Uterus (tissue), 4 donors: Measurements from ENCODE around the gene SLC35F1. TPM values are rescaled to one million over a fixed set of nuclear protein-coding genes. Genes with fewer than 3 reads are reported as not detected.

Experiments
- DNase-seq, 2 donors: peaks; one replicate each; pipeline ENCODE4 v3.0.0-alpha.2; 2019 to 2020
- H3K27ac ChIP-seq, 2 donors: fragments of 200-600 bp; sonication (generic); 1 replicate in 1 of 2; 2 replicates in 1 of 2; pipeline ENCODE4 v1.5.1; 2016 to 2018
- H3K27me3 ChIP-seq, 2 donors: fragments of 200-600 bp; sonication (generic); one replicate each; pipeline ENCODE4 v1.5.1; 2018 to 2019; ENCODE audit warnings: control low read depth in 1 of 2
- H3K36me3 ChIP-seq, 2 donors: fragments of 200-600 bp; sonication (generic); one replicate each; pipeline ENCODE4 v1.5.1; 2019; ENCODE audit warnings: control low read depth in 1 of 2
- H3K4me1 ChIP-seq, 2 donors: fragments of 200-600 bp; sonication (generic); one replicate each; pipeline ENCODE4 v1.5.1; 2018 to 2019; ENCODE audit warnings: control low read depth in 1 of 2
- H3K4me3 ChIP-seq, 2 donors: fragments of 200-600 bp; sonication (generic); 1 replicate in 1 of 2; 2 replicates in 1 of 2; pipeline ENCODE4 v1.5.1; 2018 to 2019; ENCODE audit warnings: mild to moderate bottlenecking in 1 of 2
- H3K9me3 ChIP-seq, 2 donors: fragments of 200-600 bp; sonication (generic); one replicate each; pipeline ENCODE4 v1.5.1; 2019; ENCODE audit warnings: control low read depth in 1 of 2
- POLR2A ChIP-seq, 2 donors: fragments of 450-650 bp; IDR thresholded peaks; one replicate each; pipeline ENCODE4 v1.6.1; 2016; ENCODE audit warnings: antibody characterized with exemption in 2 of 2, mild to moderate bottlenecking in 1 of 2, moderate library complexity in 1 of 2
- intact Hi-C: fragments of 100-400 bp; cut with DNase I; formaldehyde crosslinking; loops from one replicate; pipeline ENCODE4 v1.15.1; 2023; ENCODE audit warnings: low total_unique reads
- total RNA-seq, 4 donors: library from RNA; depleted of rRNA in 3 of 4; stranded (reverse); fragments of >200 nt in 3 of 4; gene quantifications; one replicate each; pipeline versions ENCODE4 v1.1.0 to v1.2.4, GENCODE V29; 2014 to 2023
- TF ChIP-seq, protein P1 (sequence below), 4 experiments: fragments of 200-600 bp in 2 of 4; fragments of 450-650 bp in 2 of 4; sonication (generic) in 2 of 4; IDR thresholded peaks; one replicate each; pipeline ENCODE4 v1.5.1; 2016 to 2019; ENCODE audit warnings: antibody characterized with exemption in 4 of 4, mild to moderate bottlenecking in 2 of 4, moderate library complexity in 1 of 4
- donor health status: DM: yes; HTN: yes; CAD: no.

The SLC35F1 gene
- total RNA-seq, 4 donors from 2014 or later, result 1.0 to 12.1 (median 9.7) TPM

GRCh38 chr6:118356686-118357085, 449.6 kb downstream of the SLC35F1 start:
- TF ChIP-seq, protein P1, sequence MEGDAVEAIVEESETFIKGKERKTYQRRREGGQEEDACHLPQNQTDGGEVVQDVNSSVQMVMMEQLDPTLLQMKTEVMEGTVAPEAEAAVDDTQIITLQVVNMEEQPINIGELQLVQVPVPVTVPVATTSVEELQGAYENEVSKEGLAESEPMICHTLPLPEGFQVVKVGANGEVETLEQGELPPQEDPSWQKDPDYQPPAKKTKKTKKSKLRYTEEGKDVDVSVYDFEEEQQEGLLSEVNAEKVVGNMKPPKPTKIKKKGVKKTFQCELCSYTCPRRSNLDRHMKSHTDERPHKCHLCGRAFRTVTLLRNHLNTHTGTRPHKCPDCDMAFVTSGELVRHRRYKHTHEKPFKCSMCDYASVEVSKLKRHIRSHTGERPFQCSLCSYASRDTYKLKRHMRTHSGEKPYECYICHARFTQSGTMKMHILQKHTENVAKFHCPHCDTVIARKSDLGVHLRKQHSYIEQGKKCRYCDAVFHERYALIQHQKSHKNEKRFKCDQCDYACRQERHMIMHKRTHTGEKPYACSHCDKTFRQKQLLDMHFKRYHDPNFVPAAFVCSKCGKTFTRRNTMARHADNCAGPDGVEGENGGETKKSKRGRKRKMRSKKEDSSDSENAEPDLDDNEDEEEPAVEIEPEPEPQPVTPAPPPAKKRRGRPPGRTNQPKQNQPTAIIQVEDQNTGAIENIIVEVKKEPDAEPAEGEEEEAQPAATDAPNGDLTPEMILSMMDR (IDR thresholded peaks at IDR 0.05), result no peak
- no peak for TF ChIP-seq POLR2A (IDR thresholded peaks at IDR 0.05)
- H3K9me3 ChIP-seq, result no peaks in the 10 kb centered on the region
- no peak for DNase-seq
- H3K27ac ChIP-seq, result no peak overlapping the region
- H3K36me3 ChIP-seq, result no peaks in the 10 kb centered on the region
- no peak overlapping the region for H3K4me3 ChIP-seq
- intact Hi-C loops, result no loop called here
- H3K27me3 ChIP-seq, result no peaks in the 10 kb centered on the region
- H3K4me1 ChIP-seq, result no peaks in the 10 kb centered on the region

Other genes starting within 250 kb of the SLC35F1 start
- gene NUS1, start 231.8 kb upstream of the SLC35F1 start, total RNA-seq, result 10 to 100 TPM in 3 of 4 donors, 1 to 10 TPM in 1; 6.1 to 34.6 (median 25.8) TPM